PC-9 (cell line): ENCODE data around the gene ABHD16A. TPM values are rescaled to one million over a fixed set of nuclear protein-coding genes. Genes with fewer than 3 reads are reported as not detected.

Experiments
- BruUV-seq: library from RNA; stranded (reverse); fragments of 400-500 nt; replicated peaks from 2 replicates; lab custom pipeline; 2021; lab: Mats Ljungman, UMichigan
- CTCF ChIA-PET: fragments of 300-600 bp; sonication (Branson Sonifier 250); formaldehyde crosslinking; loops from one replicate; lab custom pipeline; 2022; ENCODE audit warnings: antibody characterized with exemption; lab: Charles Lee
- POLR2A ChIA-PET: fragments of 300-600 bp; sonication (Branson Sonifier 250); formaldehyde crosslinking; loops from one replicate; lab custom pipeline; 2022; ENCODE audit warnings: antibody characterized with exemption; ENCODE audit not compliant: unreplicated experiment; lab: Charles Lee
- DNase-seq, 2 experiments: peaks; one replicate each; pipeline versions ENCODE4 v3.0.0 to v3.0.0-alpha.2; 2015 to 2022; ENCODE audit warnings: mixed read lengths in 1 of 2
- H2AFZ ChIP-seq: fragments of 200-600 bp; sonication (generic); 2 replicates; pipeline ENCODE4 v1.8.1; 2017; ENCODE audit warnings: antibody characterized with exemption
- H3F3A ChIP-seq: fragments of 200-600 bp; sonication (generic); 2 replicates; pipeline ENCODE4 v1.8.1; 2017; ENCODE audit warnings: antibody characterized with exemption, mild to moderate bottlenecking, low read depth; ENCODE audit not compliant: insufficient read depth
- H3K27ac ChIP-seq: fragments of 200-600 bp; sonication (generic); 2 replicates; pipeline ENCODE4 v1.6.1; 2016; ENCODE audit warnings: mixed run types
- H3K27me3 ChIP-seq: fragments of 200-600 bp; sonication (generic); 2 replicates; pipeline ENCODE4 v1.6.1; 2016; ENCODE audit warnings: low read depth, mixed run types; ENCODE audit not compliant: insufficient read depth
- H3K36me3 ChIP-seq: fragments of 200-600 bp; sonication (generic); 2 replicates; pipeline ENCODE4 v1.6.1; 2016; ENCODE audit warnings: low read depth, mixed run types
- H3K4me1 ChIP-seq: fragments of 200-600 bp; sonication (generic); replicated peaks from 2 replicates; pipeline ENCODE4 v1.6.1; 2016; ENCODE audit warnings: mixed run types; ENCODE audit not compliant: insufficient read depth
- H3K4me2 ChIP-seq: fragments of 200-600 bp; sonication (generic); 2 replicates; pipeline ENCODE4 v1.6.1; 2017; ENCODE audit warnings: mixed run types
- H3K4me3 ChIP-seq: fragments of 200-600 bp; sonication (generic); 2 replicates; pipeline ENCODE4 v1.6.1; 2016; ENCODE audit warnings: mixed run types
- H3K79me2 ChIP-seq: fragments of 200-600 bp; sonication (generic); 2 replicates; pipeline ENCODE4 v1.6.1; 2017; ENCODE audit warnings: low read depth, mixed run types
- H3K9me2 ChIP-seq: fragments of 200-600 bp; sonication (generic); 2 replicates; pipeline ENCODE4 v1.8.1; 2017; ENCODE audit warnings: mild to moderate bottlenecking; ENCODE audit not compliant: insufficient read depth
- H3K9me3 ChIP-seq: fragments of 200-600 bp; sonication (generic); 2 replicates; pipeline ENCODE4 v1.8.1; 2016; ENCODE audit warnings: low read depth; ENCODE audit not compliant: insufficient read depth
- H4K20me1 ChIP-seq: fragments of 200-600 bp; sonication (generic); 2 replicates; pipeline ENCODE4 v1.8.1; 2017; ENCODE audit not compliant: insufficient read depth
- EZH2 ChIP-seq: fragments of 200-600 bp; sonication (generic); IDR thresholded peaks from 2 replicates; pipeline ENCODE4 v1.8.0; 2017; ENCODE audit warnings: antibody characterized with exemption, low read depth
- intact Hi-C: fragments of 100-400 bp; cut with micrococcal nuclease; formaldehyde crosslinking; loops from one replicate; pipeline ENCODE4 v1.10.0; 2022; ENCODE audit not compliant: unreplicated experiment
- total RNA-seq: library from RNA; stranded (reverse); gene quantifications from 2 replicates; pipeline ENCODE4 v1.2.3, GENCODE V29; 2021
- TF ChIP-seq, protein P1 (sequence below): fragments of 200-600 bp; sonication (generic); conservative IDR thresholded peaks from 2 replicates; pipeline ENCODE4 v1.6.1; 2017; ENCODE audit warnings: mixed run types, antibody characterized with exemption, mild to moderate bottlenecking, moderate library complexity

Gene ABHD16A
- total RNA-seq, 1 experiment from 2014 or later, result 35.2 TPM

- H3K27ac ChIP-seq, result no peak overlapping the region
- no peaks in the 10 kb centered on the region for H3K27me3 ChIP-seq
- ChIA-PET POLR2A (interaction anchor here (0.6 kb wide), 1 partner anchor 341 kb away, joined by 4 read pairs; no protein-coding TSS in a partner anchor), CTCF (interaction anchor here (0.5 kb wide), 1 partner anchor 88 kb away, joined by 8 read pairs; no protein-coding TSS in a partner anchor)
- peaks cover 12% of the 10 kb centered on the region; the same call in 1 of the 2 replicates for H3K36me3 ChIP-seq
- H4K20me1 ChIP-seq, result no peaks in the 10 kb centered on the region
- peaks cover 37% of the 10 kb centered on the region for H3K4me1 ChIP-seq
- H3F3A ChIP-seq, result peaks cover 33% of the 10 kb centered on the region
- H3K4me3 ChIP-seq, result no peak overlapping the region
- no TSS peak for BruUV-seq
- no peaks in the 10 kb centered on the region for H3K9me3 ChIP-seq
- TF ChIP-seq EZH2, result no peak
- TF ChIP-seq, protein P1, sequence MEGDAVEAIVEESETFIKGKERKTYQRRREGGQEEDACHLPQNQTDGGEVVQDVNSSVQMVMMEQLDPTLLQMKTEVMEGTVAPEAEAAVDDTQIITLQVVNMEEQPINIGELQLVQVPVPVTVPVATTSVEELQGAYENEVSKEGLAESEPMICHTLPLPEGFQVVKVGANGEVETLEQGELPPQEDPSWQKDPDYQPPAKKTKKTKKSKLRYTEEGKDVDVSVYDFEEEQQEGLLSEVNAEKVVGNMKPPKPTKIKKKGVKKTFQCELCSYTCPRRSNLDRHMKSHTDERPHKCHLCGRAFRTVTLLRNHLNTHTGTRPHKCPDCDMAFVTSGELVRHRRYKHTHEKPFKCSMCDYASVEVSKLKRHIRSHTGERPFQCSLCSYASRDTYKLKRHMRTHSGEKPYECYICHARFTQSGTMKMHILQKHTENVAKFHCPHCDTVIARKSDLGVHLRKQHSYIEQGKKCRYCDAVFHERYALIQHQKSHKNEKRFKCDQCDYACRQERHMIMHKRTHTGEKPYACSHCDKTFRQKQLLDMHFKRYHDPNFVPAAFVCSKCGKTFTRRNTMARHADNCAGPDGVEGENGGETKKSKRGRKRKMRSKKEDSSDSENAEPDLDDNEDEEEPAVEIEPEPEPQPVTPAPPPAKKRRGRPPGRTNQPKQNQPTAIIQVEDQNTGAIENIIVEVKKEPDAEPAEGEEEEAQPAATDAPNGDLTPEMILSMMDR, result no peak
- H3K79me2 ChIP-seq, result peaks cover 9% of the 10 kb centered on the region
- H2AFZ ChIP-seq, result no peak overlapping the region
- H3K4me2 ChIP-seq, result no peak overlapping the region
- intact Hi-C loops, result no loop called here
- H3K9me2 ChIP-seq, result no peaks in the 10 kb centered on the region
- no peak for DNase-seq
Measured at GRCh38 chr6:31741815-31742214, 38.7 kb upstream of the ABHD16A start.

GRCh38 chr6:31740397-31741223 is 37.5 kb upstream of the ABHD16A start:
- peaks cover 12% of the 10 kb centered on the region; the same call in 1 of the 2 replicates for H3K36me3 ChIP-seq
- intact Hi-C loops, result no loop called here
- CTCF ChIA-PET, result interaction anchor here (0.5 to 1.0 kb wide), 4 partner anchors 29 to 116 kb away, joined by 3 to 7 read pairs (median 5); no protein-coding TSS in a partner anchor
- peak overlapping the region; percentile 69 for H3K4me3 ChIP-seq
- no peaks in the 10 kb centered on the region for H4K20me1 ChIP-seq
- H3K27me3 ChIP-seq, result no peaks in the 10 kb centered on the region
- no peaks in the 10 kb centered on the region for H3K9me3 ChIP-seq
- H3F3A ChIP-seq, result peaks cover 28% of the 10 kb centered on the region
- H3K79me2 ChIP-seq, result peaks cover 21% of the 10 kb centered on the region
- peaks cover 33% of the 10 kb centered on the region for H3K4me1 ChIP-seq
- DNase-seq, result peak in 1 of 2 experiments; percentile 29
- H3K4me2 ChIP-seq, result peak overlapping the region; percentile 83
- H2AFZ ChIP-seq, result peak overlapping the region; percentile 89
- no peaks in the 10 kb centered on the region for H3K9me2 ChIP-seq
- TSS peak; percentile 20 for BruUV-seq
- peak overlapping the region; percentile 14; the same call in 1 of the 2 replicates for H3K27ac ChIP-seq
- POLR2A ChIA-PET, result interaction anchor here (0.6 to 0.8 kb wide), 4 partner anchors 122 to 472 kb away, joined by 4 to 6 read pairs (median 4); partner anchors contain the start of gene NEU1
- TF ChIP-seq EZH2, result no peak
- TF ChIP-seq, protein P1, result no peak

DNA sequence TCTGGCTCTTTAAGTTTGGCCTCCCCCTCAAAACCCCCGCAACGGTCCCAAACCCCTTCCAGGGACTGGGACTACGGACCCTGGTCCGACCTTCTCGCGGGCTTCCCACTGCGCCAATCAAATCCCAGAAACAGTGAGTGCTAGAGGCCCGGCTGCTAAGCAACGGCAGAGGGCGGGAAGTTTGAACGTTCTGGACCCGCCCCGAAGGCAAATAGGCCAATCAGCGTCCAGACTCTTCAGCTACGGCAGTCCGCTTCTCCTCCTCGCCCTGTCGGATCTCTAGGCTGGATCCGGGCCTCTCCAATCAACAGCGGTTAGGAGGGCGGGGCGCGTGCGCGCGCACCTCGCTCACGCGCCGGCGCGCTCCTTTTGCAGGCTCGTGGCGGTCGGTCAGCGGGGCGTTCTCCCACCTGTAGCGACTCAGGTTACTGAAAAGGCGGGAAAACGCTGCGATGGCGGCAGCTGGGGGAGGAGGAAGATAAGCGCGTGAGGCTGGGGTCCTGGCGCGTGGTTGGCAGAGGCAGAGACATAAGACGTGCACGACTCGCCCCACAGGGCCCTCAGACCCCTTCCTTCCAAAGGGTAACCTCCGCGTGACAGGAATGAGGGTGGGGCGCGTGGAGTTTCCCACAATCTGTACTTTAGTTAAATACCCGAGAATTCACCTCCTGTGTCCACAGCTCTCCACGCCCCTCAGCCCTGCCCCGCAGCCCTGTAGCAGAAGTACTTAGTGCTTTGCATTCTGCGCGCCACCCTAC is 36.7 kb upstream of the ABHD16A start, which contains the start of gene MSH5:
TSS of gene MSH5 (plus strand) at position 367 of the 758 bp plus-strand sequence. CDS start 462 bp downstream, outside the sequence.
- peaks cover 29% of the 10 kb centered on the region for H3K79me2 ChIP-seq
- peak within 1 kb of the TSS; percentile 14 for H3K27ac ChIP-seq
- H3K9me2 ChIP-seq, result no peaks in the 10 kb centered on the region
- H3K36me3 ChIP-seq, result peaks cover 12% of the 10 kb centered on the region; the same call in 1 of the 2 replicates
- H3K9me3 ChIP-seq, result no peaks in the 10 kb centered on the region
- H3K27me3 ChIP-seq, result no peaks in the 10 kb centered on the region
- CTCF ChIA-PET, result interaction anchor here (0.5 to 0.9 kb wide), 6 partner anchors 26 to 308 kb away, joined by 3 to 7 read pairs (median 4); partner anchors contain the start of gene VWA7
- H2AFZ ChIP-seq, result peak within 1 kb of the TSS; percentile 89
- BruUV-seq, result no TSS peak
- H3K4me2 ChIP-seq, result peak within 1 kb of the TSS; percentile 83
- POLR2A ChIA-PET, result interaction anchor here (0.6 to 1.1 kb wide), 9 partner anchors 56 to 1114 kb away, joined by 3 to 21 read pairs (median 5); partner anchors contain the start of genes TAP1 and VARS1
- TF ChIP-seq, protein P1, result no peak
- no peak for TF ChIP-seq EZH2
- peak; percentile 98 for DNase-seq
- peak within 1 kb of the TSS; percentile 69 for H3K4me3 ChIP-seq
- intact Hi-C loops, result loop anchor here (1.0 to 10.0 kb wide), 5 partner anchors 37 to 243 kb away; partner anchors contain the start of genes ABHD16A, ATP6V1G2, DDX39B and HSPA1B
- H4K20me1 ChIP-seq, result no peaks in the 10 kb centered on the region
- H3K4me1 ChIP-seq, result peaks cover 33% of the 10 kb centered on the region
- H3F3A ChIP-seq, result peaks cover 30% of the 10 kb centered on the region
